ENCODE measurements around the gene WDR7. TPM values are rescaled to one million over a fixed set of nuclear protein-coding genes. Genes with fewer than 3 reads are reported as not detected.

The WDR7 gene
- total RNA-seq, 6 experiments from 2014 or later, result 10.4 to 18.8 (median 15.3) TPM

GRCh38 chr18:57063601-57064103 lies 412.5 kb downstream of the WDR7 start:
- no peak overlapping the region for H3K4me3 ChIP-seq
- no peaks in the 10 kb centered on the region for H3K27me3 ChIP-seq
- peaks cover 0 to 12% (median 0%) of the 10 kb centered on the region in 4 donors for H3K4me1 ChIP-seq
- TF ChIP-seq CTCF (IDR thresholded peaks at IDR 0.05) (no peak), POLR2A (IDR thresholded peaks at IDR 0.05) (no peak)
- no peak for DNase-seq
- no peak for ATAC-seq
- H3K9me3 ChIP-seq, result no peaks in the 10 kb centered on the region
- intact Hi-C loops (cut with DNase I), result no loop called here
- WGBS (ENCODE audit: insufficient coverage, low coverage, low lambda C conversion rate, missing lambda C conversion rate), result 63% methylated on average over 2 of the region's 3 CpGs
- H3K27ac ChIP-seq, result no peak overlapping the region
- H3K36me3 ChIP-seq, result no peaks in the 10 kb centered on the region

GRCh38 chr18:57073501-57074187 lies 422.5 kb downstream of the WDR7 start:
- 55% methylated on average over 9 of the region's 9 CpGs for WGBS (ENCODE audit: insufficient coverage, low coverage, low lambda C conversion rate, missing lambda C conversion rate)
- Histone ChIP-seq H3K27me3 (no peaks in the 10 kb centered on the region), H3K27ac (no peak overlapping the region), H3K9me3 (no peaks in the 10 kb centered on the region), H3K4me1 (no peaks in the 10 kb centered on the region), H3K36me3 (no peaks in the 10 kb centered on the region), H3K4me3 (no peak overlapping the region)
- no peak for DNase-seq
- TF ChIP-seq POLR2A (IDR thresholded peaks at IDR 0.05) (no peak), CTCF (IDR thresholded peaks at IDR 0.05) (no peak)
- intact Hi-C loops (cut with DNase I), result no loop called here
- ATAC-seq, result no peak

GRCh38 chr18:57075716-57076400 lies 424.7 kb downstream of the WDR7 start:
- H3K27ac ChIP-seq, result no peak overlapping the region
- H3K4me3 ChIP-seq, result no peak overlapping the region
- H3K27me3 ChIP-seq, result no peaks in the 10 kb centered on the region
- H3K9me3 ChIP-seq, result no peaks in the 10 kb centered on the region
- DNase-seq (no peak), ATAC-seq (no peak)
- no peaks in the 10 kb centered on the region for H3K4me1 ChIP-seq
- no peaks in the 10 kb centered on the region for H3K36me3 ChIP-seq
- no peak for TF ChIP-seq POLR2A (IDR thresholded peaks at IDR 0.05)
- TF ChIP-seq CTCF (IDR thresholded peaks at IDR 0.05), result no peak
- intact Hi-C loops (cut with DNase I), result no loop called here
- WGBS (ENCODE audit: insufficient coverage, low coverage, low lambda C conversion rate, missing lambda C conversion rate), result 61% methylated on average over 12 of the region's 17 CpGs

GRCh38 chr18:57077005-57077765 lies 426.0 kb downstream of the WDR7 start:
- ATAC-seq (no peak), DNase-seq (no peak)
- intact Hi-C loops (cut with DNase I), result no loop called here
- H3K4me1 ChIP-seq, result no peaks in the 10 kb centered on the region
- no peak overlapping the region for H3K27ac ChIP-seq
- H3K27me3 ChIP-seq, result no peaks in the 10 kb centered on the region
- no peaks in the 10 kb centered on the region for H3K9me3 ChIP-seq
- H3K4me3 ChIP-seq, result no peak overlapping the region
- TF ChIP-seq POLR2A (IDR thresholded peaks at IDR 0.05), result no peak
- TF ChIP-seq CTCF (IDR thresholded peaks at IDR 0.05), result no peak
- no peaks in the 10 kb centered on the region for H3K36me3 ChIP-seq
- 87% methylated on average over 4 of the region's 13 CpGs for WGBS (ENCODE audit: insufficient coverage, low coverage, low lambda C conversion rate, missing lambda C conversion rate)
